CD4-positive, CD25-positive, alpha-beta regulatory T cell (primary cell): ENCODE data around the gene COMMD1. TPM values are rescaled to one million over a fixed set of nuclear protein-coding genes. Genes with fewer than 3 reads are reported as not detected.
A peak's percentile ranks its signal among the peaks of the same experiment; 100 is the strongest.
"Not testable (repeated sequence)": the region's sequence is repeated elsewhere in the genome, so short reads cannot be mapped to it uniquely, and the experiment has no call there.

ENCODE experiments used
- ATAC-seq, 2 donors: fragments of 150-1000 bp; cut with Tn5 transposase; one replicate each; pipeline ENCODE4 v1.10.0; 2021; ENCODE audit warnings: low read depth in 2 of 2, moderate number of reproducible peaks in 2 of 2, moderate library complexity in 1 of 2
- DNase-seq, 3 donors: peaks; one replicate each; pipeline versions ENCODE4 v3.0.0 to v3.0.0-alpha.2; 2012 to 2022; ENCODE audit warnings: mixed read lengths in 1 of 3
- H3K27ac ChIP-seq: one replicate; pipeline ENCODE4 v1.7.0; 2013; ENCODE audit warnings: mild to moderate bottlenecking, low read length; ENCODE audit not compliant: insufficient read depth, poor library complexity, severe bottlenecking
- H3K27me3 ChIP-seq: one replicate; pipeline ENCODE4 v1.7.0; 2013; ENCODE audit warnings: low read length; ENCODE audit not compliant: control insufficient read depth, insufficient read depth
- H3K36me3 ChIP-seq: one replicate; pipeline ENCODE4 v1.7.0; 2013; ENCODE audit warnings: mild to moderate bottlenecking, low read length, moderate library complexity; ENCODE audit not compliant: control insufficient read depth, insufficient read depth
- H3K4me1 ChIP-seq: 2 replicates; pipeline ENCODE4 v1.7.0; 2013; ENCODE audit warnings: mild to moderate bottlenecking, low read length; ENCODE audit not compliant: insufficient read depth, control insufficient read depth, poor library complexity, severe bottlenecking
- H3K4me3 ChIP-seq: one replicate; pipeline ENCODE4 v1.7.0; 2013; ENCODE audit warnings: low read depth, mild to moderate bottlenecking, low read length, moderate library complexity
- H3K9me3 ChIP-seq, 2 experiments: 1 replicate in 1 of 2; 2 replicates in 1 of 2; pipeline ENCODE4 v1.7.0; 2013; ENCODE audit warnings: low read length in 2 of 2, mild to moderate bottlenecking in 1 of 2, moderate library complexity in 1 of 2; ENCODE audit not compliant: control insufficient read depth in 2 of 2
- H3K27ac Mint-ChIP-seq, 3 donors: one replicate each; pipeline ENCODE4 v1.8.0; 2020 to 2022; ENCODE audit warnings: mild to moderate bottlenecking in 3 of 3, mixed read lengths in 3 of 3, moderate library complexity in 2 of 3
- H3K27me3 Mint-ChIP-seq: one replicate; pipeline ENCODE4 v1.8.0; 2022; ENCODE audit warnings: mild to moderate bottlenecking, mixed read lengths
- H3K36me3 Mint-ChIP-seq: one replicate; pipeline ENCODE4 v1.8.0; 2020; ENCODE audit warnings: mixed read lengths
- H3K4me1 Mint-ChIP-seq, 4 donors: one replicate each; pipeline ENCODE4 v1.8.0; 2020 to 2022; ENCODE audit warnings: mixed read lengths in 4 of 4, mild to moderate bottlenecking in 1 of 4
- H3K4me3 Mint-ChIP-seq, 4 donors: one replicate each; pipeline ENCODE4 v1.8.0; 2020 to 2022; ENCODE audit warnings: mild to moderate bottlenecking in 4 of 4, mixed read lengths in 4 of 4, moderate library complexity in 3 of 4
- H3K9me3 Mint-ChIP-seq, 7 donors: one replicate each; pipeline ENCODE4 v1.8.0; 2020 to 2022; ENCODE audit warnings: mixed read lengths in 7 of 7, mild to moderate bottlenecking in 3 of 7, moderate library complexity in 2 of 7
- polyA plus RNA-seq, 4 donors: library from polyadenylated mRNA; unstranded; fragments of 300-500 nt; fragmentation: Illumina TruSeq; gene quantifications; one replicate each; pipeline ENCODE4 v1.2.3, GENCODE V29; 2021
- total RNA-seq: library from RNA; stranded (reverse); gene quantifications from one replicate; pipeline ENCODE4 v1.2.3, GENCODE V29; 2022

The COMMD1 gene
- total and polyA plus RNA-seq, 5 donors from 2014 or later, result 21.4 to 79.2 (median 55.0) TPM

DNA sequence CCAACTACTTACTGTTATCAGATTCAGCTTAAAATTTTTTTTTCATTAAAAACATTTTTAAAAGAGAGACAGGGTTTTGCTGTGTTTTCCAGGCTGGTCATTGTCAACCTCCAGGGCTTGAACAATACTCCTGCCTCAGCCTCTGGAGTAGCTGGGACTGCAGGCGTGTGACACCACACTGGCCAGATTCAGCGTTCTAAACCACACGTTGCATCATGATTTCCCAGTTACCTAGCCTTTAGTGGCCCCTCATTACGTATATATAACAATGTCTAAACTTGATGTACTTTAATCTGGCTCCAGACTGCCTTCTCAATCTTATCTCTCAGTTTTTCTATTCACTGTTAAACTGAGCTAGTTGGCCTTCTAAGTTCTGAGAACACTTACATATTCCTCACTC, 89.6 kb downstream of the COMMD1 start:
- Mint-ChIP-seq H3K27me3 (no peaks in the 10 kb centered on the region), H3K27ac (no peak overlapping the region)
- ATAC-seq, result no peak

DNA sequence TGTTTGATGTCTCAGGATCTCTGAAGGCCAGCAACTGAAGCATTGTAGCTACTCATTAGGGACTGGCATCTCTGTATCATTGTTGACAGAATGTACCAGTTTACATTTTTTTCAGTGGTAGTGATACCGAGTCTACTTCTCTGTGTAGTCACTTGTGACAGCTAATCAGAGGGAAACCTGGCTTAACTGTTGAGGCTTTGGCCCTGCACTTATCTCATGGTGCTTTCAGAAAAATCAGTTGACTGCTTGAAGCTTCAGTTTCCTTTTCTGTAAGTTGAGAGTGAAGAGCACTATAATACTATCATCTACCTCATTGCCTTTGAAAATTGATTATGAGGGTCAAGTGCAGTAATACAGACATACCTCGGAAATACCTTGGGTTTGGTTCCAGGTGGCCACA, 90.0 kb downstream of the COMMD1 start:
- H3K4me3 Mint-ChIP-seq, result no peak overlapping the region

More for the DNA sequence above, 89.6 kb downstream of the COMMD1 start:
- DNase-seq, result no peak
- Histone ChIP-seq H3K9me3 (no peaks in the 10 kb centered on the region), H3K36me3 (no peaks in the 10 kb centered on the region), H3K27me3 (no peaks in the 10 kb centered on the region), H3K4me1 (no peaks in the 10 kb centered on the region), H3K27ac (no peak overlapping the region), H3K4me3 (no peak overlapping the region)
- Mint-ChIP-seq H3K4me3 (no peak overlapping the region), H3K4me1 (peaks cover 0 to 12% (median 6%) of the 10 kb centered on the region in 4 donors), H3K36me3 (peaks cover 4% of the 10 kb centered on the region), H3K9me3 (no peaks in the 10 kb centered on the region)

DNA sequence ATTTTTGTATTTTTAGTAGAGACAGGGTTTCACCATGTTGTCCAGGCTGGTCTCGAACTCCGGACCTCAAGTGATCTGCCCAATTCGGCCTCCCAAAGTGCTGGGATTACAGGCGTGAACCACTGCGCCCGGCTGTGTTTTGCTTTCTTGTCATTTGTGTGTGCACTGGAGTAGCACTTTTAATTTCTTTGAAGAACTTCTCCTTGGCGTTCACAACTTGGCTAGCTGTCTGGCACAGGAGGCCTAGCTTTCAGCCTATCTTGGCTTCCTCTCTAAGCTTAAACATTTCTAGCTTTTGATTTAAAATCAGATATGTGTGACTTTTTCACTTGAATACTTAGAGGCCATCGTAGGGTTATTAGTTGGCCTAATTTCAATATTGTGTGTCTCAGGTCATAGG, 93.0 kb downstream of the COMMD1 start:
- Histone ChIP-seq H3K4me1 (no peaks in the 10 kb centered on the region), H3K4me3 (no peak overlapping the region), H3K9me3 (no peaks in the 10 kb centered on the region), H3K36me3 (peaks cover 12% of the 10 kb centered on the region), H3K27me3 (no peaks in the 10 kb centered on the region), H3K27ac (no peak overlapping the region)
- no peaks in the 10 kb centered on the region for H3K9me3 Mint-ChIP-seq
- H3K27ac Mint-ChIP-seq, result no peak overlapping the region
- ATAC-seq (no peak), DNase-seq (no peak)
- H3K4me1 Mint-ChIP-seq, result peaks cover 0 to 9% (median 0%) of the 10 kb centered on the region in 4 donors
- H3K4me3 Mint-ChIP-seq, result no peak overlapping the region
- H3K27me3 Mint-ChIP-seq, result no peaks in the 10 kb centered on the region
- peaks cover 9% of the 10 kb centered on the region for H3K36me3 Mint-ChIP-seq

More for the DNA sequence above, 90.0 kb downstream of the COMMD1 start:
- peaks cover 3% of the 10 kb centered on the region for H3K36me3 Mint-ChIP-seq
- no peak for DNase-seq
- peaks cover under 1% of the 10 kb centered on the region for H3K36me3 ChIP-seq
- H3K27me3 ChIP-seq, result no peaks in the 10 kb centered on the region
- H3K27me3 Mint-ChIP-seq, result no peaks in the 10 kb centered on the region
- H3K9me3 ChIP-seq, result no peaks in the 10 kb centered on the region
- H3K4me1 Mint-ChIP-seq, result peaks cover 0 to 12% (median 6%) of the 10 kb centered on the region in 4 donors
- no peak overlapping the region for H3K27ac Mint-ChIP-seq
- H3K9me3 Mint-ChIP-seq, result no peaks in the 10 kb centered on the region
- H3K27ac ChIP-seq, result no peak overlapping the region
- H3K4me1 ChIP-seq, result no peaks in the 10 kb centered on the region
- no peak overlapping the region for H3K4me3 ChIP-seq
- no peak for ATAC-seq

DNA sequence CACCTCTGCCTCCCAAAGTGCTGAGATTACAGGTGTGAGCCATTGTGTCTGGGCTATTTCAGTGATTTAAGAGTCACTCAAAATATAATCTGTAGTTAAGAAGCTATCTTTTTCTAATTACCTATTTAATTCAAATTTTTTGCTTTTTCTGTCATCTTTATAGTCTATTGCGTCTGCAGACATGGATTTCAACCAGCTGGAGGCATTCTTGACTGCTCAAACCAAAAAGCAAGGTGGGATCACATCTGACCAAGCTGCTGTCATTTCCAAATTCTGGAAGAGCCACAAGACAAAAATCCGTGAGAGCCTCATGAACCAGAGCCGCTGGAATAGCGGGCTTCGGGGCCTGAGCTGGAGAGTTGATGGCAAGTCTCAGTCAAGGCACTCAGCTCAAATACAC, 95.1 kb downstream of the COMMD1 start:
- H3K27ac ChIP-seq, result no peak overlapping the region
- H3K27me3 Mint-ChIP-seq, result no peaks in the 10 kb centered on the region
- DNase-seq (no peak), ATAC-seq (no peak)
- H3K4me1 ChIP-seq, result no peaks in the 10 kb centered on the region
- no peaks in the 10 kb centered on the region for H3K9me3 ChIP-seq
- H3K27me3 ChIP-seq, result no peaks in the 10 kb centered on the region
- no peak overlapping the region for H3K4me3 ChIP-seq
- peaks cover 19% of the 10 kb centered on the region for H3K36me3 Mint-ChIP-seq
- H3K4me3 Mint-ChIP-seq, result no peak overlapping the region
- peaks cover 12% of the 10 kb centered on the region for H3K36me3 ChIP-seq
- peaks cover 0 to 5% (median 0%) of the 10 kb centered on the region in 4 donors for H3K4me1 Mint-ChIP-seq
- H3K27ac Mint-ChIP-seq, result no peak overlapping the region
- H3K9me3 Mint-ChIP-seq, result peaks cover 0 to 2% (median 0%) of the 10 kb centered on the region in 7 donors

DNA sequence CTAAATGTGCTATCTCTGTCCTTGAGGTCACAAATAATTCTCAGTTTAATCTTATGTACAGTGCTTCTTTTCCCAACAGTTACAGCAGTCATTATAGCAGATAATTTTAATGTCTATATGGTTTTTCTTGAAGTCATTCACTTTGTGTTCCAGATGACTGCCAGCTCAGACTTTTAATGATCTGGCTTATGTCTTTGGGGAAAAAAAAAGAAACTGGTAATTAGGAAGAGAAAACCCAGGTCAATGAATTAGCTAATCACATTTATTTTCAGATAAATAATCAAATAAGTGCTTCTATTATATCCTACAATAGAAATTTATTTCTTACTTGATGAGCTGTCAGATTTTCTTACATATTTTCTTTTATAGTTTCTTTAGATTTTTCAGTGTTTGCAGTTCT, 96.0 kb downstream of the COMMD1 start:
- DNase-seq, result no peak
- Mint-ChIP-seq H3K27me3 (no peaks in the 10 kb centered on the region), H3K36me3 (peaks cover 16% of the 10 kb centered on the region), H3K4me1 (peaks cover 0 to 3% (median 0%) of the 10 kb centered on the region in 4 donors), H3K4me3 (no peak overlapping the region), H3K9me3 (peaks cover 0 to 2% (median 0%) of the 10 kb centered on the region in 7 donors), H3K27ac (no peak overlapping the region)
- Histone ChIP-seq H3K27me3 (no peaks in the 10 kb centered on the region), H3K4me3 (no peak overlapping the region), H3K9me3 (no peaks in the 10 kb centered on the region), H3K36me3 (peaks cover 12% of the 10 kb centered on the region), H3K4me1 (no peaks in the 10 kb centered on the region), H3K27ac (no peak overlapping the region)
- ATAC-seq, result no peak

DNA sequence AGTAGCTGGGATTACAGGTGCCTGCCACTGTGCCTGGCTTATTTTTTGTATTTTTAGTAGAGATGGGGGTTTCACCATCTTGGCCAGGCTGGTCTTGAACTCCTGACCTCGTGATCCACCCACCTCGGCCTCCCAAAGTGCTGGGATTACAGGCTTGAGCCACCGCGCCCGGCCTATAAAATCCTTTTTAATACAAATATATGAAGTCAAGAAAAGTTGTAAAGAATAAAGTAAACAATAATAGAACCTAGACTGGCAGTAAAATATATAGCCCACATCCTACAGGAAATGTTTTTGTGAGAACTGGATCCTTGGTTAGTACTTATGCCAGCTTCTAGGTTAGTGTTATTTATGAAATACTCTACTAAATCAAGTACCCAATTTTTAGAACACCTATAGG, 99.0 kb downstream of the COMMD1 start:
- DNase-seq, H3K27me3 Mint-ChIP-seq, H3K4me1 Mint-ChIP-seq, H3K9me3 ChIP-seq, H3K27ac Mint-ChIP-seq, H3K4me3 Mint-ChIP-seq, H3K4me3 ChIP-seq, H3K27me3 ChIP-seq, H3K27ac ChIP-seq, H3K4me1 ChIP-seq, H3K9me3 Mint-ChIP-seq, ATAC-seq: not testable (repeated sequence)
- peaks cover 15% of the 10 kb centered on the region for H3K36me3 Mint-ChIP-seq
- peaks cover 12% of the 10 kb centered on the region for H3K36me3 ChIP-seq

DNA sequence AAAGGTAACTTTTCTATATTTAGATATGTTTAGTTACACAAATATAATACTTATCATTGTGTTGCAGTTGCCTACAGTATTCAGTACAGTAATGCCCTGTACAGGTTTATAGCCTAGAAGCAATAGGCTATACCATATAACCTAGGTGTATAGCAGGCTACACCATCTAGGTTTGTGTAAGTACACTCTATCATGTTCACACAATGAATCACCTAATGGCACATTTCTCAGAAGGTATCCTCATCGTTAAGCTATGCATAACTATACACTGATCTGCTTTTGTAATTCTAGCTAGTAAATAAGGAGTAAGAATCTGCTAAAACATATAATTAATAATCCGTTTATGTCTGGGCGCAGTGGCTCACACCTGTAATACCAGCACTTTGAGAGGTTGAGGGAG, 102.1 kb downstream of the COMMD1 start:
- no peak for ATAC-seq
- H3K27ac ChIP-seq, result no peak overlapping the region
- no peaks in the 10 kb centered on the region for H3K27me3 ChIP-seq
- Mint-ChIP-seq H3K27me3 (no peaks in the 10 kb centered on the region), H3K4me3 (no peak overlapping the region), H3K27ac (no peak overlapping the region), H3K36me3 (peaks cover 9% of the 10 kb centered on the region), H3K4me1 (peaks cover 0 to under 1% (median 0%) of the 10 kb centered on the region in 4 donors), H3K9me3 (peaks cover 0 to 2% (median 0%) of the 10 kb centered on the region in 7 donors)
- H3K9me3 ChIP-seq, result no peaks in the 10 kb centered on the region
- no peaks in the 10 kb centered on the region for H3K36me3 ChIP-seq
- H3K4me3 ChIP-seq, result no peak overlapping the region
- no peak for DNase-seq
- H3K4me1 ChIP-seq, result no peaks in the 10 kb centered on the region

DNA sequence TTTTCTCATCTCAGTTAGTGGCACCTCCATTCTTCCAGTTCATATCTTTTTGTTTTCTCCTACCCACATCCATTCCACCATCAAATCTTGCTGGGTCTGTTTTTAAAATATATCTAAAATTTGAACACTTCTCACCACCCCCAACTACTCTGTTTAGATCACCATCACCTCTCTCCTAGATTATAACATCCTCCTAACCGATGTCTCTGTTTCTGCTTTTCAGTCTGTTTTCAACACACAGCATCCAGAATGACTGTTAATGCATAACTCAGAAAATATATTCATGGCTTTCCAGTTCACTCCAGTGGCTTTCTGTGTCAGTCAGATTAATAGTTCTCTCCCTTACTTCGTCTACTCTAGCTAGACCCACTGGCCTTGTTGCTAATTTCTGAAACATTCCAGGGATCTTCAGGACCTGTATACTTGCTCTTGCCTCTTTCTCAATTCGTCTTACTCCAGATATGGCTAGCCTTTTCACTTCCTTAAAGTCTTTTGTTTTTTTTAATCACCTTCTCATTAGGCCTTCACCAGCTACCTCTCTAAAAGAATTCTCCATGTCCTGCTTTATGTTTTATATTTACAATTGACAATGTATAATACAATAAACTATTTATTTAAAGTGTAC, 105.3 kb downstream of the COMMD1 start:
- ATAC-seq (no peak), DNase-seq (no peak)
- Mint-ChIP-seq H3K4me3 (no peak overlapping the region), H3K9me3 (peaks cover 0 to 1% (median 0%) of the 10 kb centered on the region in 7 donors), H3K27me3 (no peaks in the 10 kb centered on the region), H3K36me3 (no peaks in the 10 kb centered on the region), H3K4me1 (peaks cover 0 to 9% (median 0%) of the 10 kb centered on the region in 4 donors), H3K27ac (peak overlapping the region in 1 of 3 donors; percentile 6)
- Histone ChIP-seq H3K9me3 (no peaks in the 10 kb centered on the region), H3K36me3 (no peaks in the 10 kb centered on the region), H3K4me3 (no peak overlapping the region), H3K27ac (no peak overlapping the region), H3K27me3 (no peaks in the 10 kb centered on the region), H3K4me1 (no peaks in the 10 kb centered on the region)
